ENCODE measurements around the gene ACR. TPM values are rescaled to one million over a fixed set of nuclear protein-coding genes. Genes with fewer than 3 reads are reported as not detected.

Gene ACR
- total and polyA plus RNA-seq, 10 of the 15 experiments (the other 5 are each of a cell fraction or from before 2014, with no cell fraction given): not detected

DNA sequence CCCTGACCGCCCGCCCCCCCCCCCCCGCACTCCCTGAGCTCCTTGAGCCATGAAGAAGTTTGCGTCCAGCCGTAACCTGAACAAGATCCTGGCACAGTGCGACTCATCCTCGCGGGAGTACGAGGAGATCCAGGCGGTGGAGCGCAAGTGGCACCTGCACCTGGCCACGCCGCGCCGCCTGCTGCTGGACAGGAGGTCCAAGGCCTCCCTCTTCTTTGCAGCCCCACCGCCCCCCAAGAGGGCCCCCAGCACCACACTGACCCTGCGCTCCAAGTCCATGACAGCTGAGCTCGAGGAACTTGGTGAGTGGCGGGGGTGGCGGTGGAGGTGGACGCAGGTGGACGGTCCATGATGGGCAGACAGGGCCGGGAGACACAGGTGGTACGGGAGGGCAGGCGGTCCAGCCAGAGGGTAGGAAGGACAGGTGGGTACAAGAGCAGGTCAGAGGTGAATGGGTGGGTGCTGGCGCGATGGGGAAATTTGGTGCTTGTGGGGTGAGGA is 32.1 kb upstream of the ACR start (continued):
- TF ChIP-seq SPI1 (IDR thresholded peaks at IDR 0.05; ENCODE audit: borderline replicate concordance, insufficient read depth, low read depth, low read length) (no peak), IKZF1 (conservative IDR thresholded peaks at IDR 0.05) (no peak)

DNA sequence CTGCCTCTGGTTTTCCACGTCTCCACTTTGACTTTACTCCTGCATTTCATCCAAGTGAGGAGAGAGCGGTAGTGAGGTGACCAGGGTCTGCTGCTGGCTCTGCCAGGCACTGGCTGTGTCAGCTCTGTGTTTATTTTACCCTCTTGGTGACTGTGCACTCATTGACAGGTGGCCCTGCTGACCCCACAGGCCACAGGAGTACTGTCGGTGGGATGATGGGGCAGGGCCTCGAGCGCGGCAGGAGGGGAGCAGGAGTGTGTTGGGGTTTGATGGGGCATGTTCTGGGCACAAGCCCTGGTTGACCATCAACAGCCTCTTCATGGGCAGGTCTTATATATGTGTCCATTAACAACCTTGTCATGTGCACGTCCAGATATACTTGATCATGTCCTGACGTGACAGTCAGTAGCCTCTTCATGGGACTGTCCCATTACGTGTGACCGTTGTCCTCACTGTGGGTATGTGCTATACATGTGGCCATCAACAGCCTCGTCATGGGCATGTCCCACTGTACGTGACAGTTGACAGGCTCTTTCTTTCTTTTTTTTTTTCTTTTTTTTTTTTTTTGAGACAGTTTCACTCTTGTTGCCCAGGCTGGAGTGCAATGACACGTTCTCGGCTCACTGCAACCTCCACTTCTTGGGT is 31.4 kb upstream of the ACR start:
- TF ChIP-seq NR2F1 (conservative IDR thresholded peaks at IDR 0.05) (0 out of 2 replicates have a peak, but pooled peaks have one; percentile 16), RB1 (IDR thresholded peaks at IDR 0.05; ENCODE audit: borderline replicate concordance) (no peak), BHLHE40 (IDR thresholded peaks at IDR 0.05; ENCODE audit: borderline replicate concordance in 1 of 2, low read depth in 2 of 2, low read length in 1 of 2) (peak in 1 of 2 experiments; percentile 33; a peak in 1 of 4 replicates), ZNF384 (IDR thresholded peaks at IDR 0.05; ENCODE audit: borderline replicate concordance, low read depth, low read length) (peak; percentile 33; the same call in 1 of the 2 replicates)
- TF ChIP-seq, protein P1, sequence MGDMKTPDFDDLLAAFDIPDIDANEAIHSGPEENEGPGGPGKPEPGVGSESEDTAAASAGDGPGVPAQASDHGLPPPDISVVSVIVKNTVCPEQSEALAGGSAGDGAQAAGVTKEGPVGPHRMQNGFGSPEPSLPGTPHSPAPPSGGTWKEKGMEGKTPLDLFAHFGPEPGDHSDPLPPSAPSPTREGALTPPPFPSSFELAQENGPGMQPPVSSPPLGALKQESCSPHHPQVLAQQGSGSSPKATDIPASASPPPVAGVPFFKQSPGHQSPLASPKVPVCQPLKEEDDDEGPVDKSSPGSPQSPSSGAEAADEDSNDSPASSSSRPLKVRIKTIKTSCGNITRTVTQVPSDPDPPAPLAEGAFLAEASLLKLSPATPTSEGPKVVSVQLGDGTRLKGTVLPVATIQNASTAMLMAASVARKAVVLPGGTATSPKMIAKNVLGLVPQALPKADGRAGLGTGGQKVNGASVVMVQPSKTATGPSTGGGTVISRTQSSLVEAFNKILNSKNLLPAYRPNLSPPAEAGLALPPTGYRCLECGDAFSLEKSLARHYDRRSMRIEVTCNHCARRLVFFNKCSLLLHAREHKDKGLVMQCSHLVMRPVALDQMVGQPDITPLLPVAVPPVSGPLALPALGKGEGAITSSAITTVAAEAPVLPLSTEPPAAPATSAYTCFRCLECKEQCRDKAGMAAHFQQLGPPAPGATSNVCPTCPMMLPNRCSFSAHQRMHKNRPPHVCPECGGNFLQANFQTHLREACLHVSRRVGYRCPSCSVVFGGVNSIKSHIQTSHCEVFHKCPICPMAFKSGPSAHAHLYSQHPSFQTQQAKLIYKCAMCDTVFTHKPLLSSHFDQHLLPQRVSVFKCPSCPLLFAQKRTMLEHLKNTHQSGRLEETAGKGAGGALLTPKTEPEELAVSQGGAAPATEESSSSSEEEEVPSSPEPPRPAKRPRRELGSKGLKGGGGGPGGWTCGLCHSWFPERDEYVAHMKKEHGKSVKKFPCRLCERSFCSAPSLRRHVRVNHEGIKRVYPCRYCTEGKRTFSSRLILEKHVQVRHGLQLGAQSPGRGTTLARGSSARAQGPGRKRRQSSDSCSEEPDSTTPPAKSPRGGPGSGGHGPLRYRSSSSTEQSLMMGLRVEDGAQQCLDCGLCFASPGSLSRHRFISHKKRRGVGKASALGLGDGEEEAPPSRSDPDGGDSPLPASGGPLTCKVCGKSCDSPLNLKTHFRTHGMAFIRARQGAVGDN (IDR thresholded peaks at IDR 0.05): peak; percentile 40; the same call in 1 of the 2 replicates
- TF ChIP-seq, protein P2, sequence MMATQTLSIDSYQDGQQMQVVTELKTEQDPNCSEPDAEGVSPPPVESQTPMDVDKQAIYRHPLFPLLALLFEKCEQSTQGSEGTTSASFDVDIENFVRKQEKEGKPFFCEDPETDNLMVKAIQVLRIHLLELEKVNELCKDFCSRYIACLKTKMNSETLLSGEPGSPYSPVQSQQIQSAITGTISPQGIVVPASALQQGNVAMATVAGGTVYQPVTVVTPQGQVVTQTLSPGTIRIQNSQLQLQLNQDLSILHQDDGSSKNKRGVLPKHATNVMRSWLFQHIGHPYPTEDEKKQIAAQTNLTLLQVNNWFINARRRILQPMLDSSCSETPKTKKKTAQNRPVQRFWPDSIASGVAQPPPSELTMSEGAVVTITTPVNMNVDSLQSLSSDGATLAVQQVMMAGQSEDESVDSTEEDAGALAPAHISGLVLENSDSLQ (IDR thresholded peaks at IDR 0.05): peak; percentile 25; the same call in 1 of the 2 replicates
- TF ChIP-seq, protein P3, sequence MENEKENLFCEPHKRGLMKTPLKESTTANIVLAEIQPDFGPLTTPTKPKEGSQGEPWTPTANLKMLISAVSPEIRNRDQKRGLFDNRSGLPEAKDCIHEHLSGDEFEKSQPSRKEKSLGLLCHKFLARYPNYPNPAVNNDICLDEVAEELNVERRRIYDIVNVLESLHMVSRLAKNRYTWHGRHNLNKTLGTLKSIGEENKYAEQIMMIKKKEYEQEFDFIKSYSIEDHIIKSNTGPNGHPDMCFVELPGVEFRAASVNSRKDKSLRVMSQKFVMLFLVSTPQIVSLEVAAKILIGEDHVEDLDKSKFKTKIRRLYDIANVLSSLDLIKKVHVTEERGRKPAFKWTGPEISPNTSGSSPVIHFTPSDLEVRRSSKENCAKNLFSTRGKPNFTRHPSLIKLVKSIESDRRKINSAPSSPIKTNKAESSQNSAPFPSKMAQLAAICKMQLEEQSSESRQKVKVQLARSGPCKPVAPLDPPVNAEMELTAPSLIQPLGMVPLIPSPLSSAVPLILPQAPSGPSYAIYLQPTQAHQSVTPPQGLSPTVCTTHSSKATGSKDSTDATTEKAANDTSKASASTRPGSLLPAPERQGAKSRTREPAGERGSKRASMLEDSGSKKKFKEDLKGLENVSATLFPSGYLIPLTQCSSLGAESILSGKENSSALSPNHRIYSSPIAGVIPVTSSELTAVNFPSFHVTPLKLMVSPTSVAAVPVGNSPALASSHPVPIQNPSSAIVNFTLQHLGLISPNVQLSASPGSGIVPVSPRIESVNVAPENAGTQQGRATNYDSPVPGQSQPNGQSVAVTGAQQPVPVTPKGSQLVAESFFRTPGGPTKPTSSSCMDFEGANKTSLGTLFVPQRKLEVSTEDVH (IDR thresholded peaks at IDR 0.05; ENCODE audit: low read depth, partially characterized antibody): no peak
- Histone ChIP-seq H4K20me1 (ENCODE audit: control insufficient read depth, insufficient read depth) (no peaks in the 10 kb centered on the region), H3K27ac (ENCODE audit: control insufficient read depth, insufficient read depth) (no peak overlapping the region), H3K4me3 (no peak overlapping the region), H3K9me3 (replicated peaks; ENCODE audit: control insufficient read depth, insufficient read depth, low read length) (no peaks in the 10 kb centered on the region), H3K4me1 (ENCODE audit: control insufficient read depth, insufficient read depth, low read length) (no peaks in the 10 kb centered on the region), H3K27me3 (replicated peaks in 1 of 2; ENCODE audit: control insufficient read depth in 2 of 2, insufficient read depth in 2 of 2, low read length in 1 of 2) (no peaks in the 10 kb centered on the region; a peak in 1 of 4 replicates), H3K36me3 (ENCODE audit: control insufficient read depth in 2 of 2, insufficient read depth in 2 of 2, low read length in 1 of 2) (no peaks in the 10 kb centered on the region), H3K9ac (ENCODE audit: control insufficient read depth, insufficient read depth, low read length) (no peak overlapping the region), H3K79me2 (ENCODE audit: control insufficient read depth, insufficient read depth, low read length) (no peaks in the 10 kb centered on the region), H2AFZ (ENCODE audit: control insufficient read depth, low read depth, low read length) (no peak overlapping the region), H3K4me2 (ENCODE audit: control insufficient read depth, insufficient read depth) (no peak overlapping the region)
- SMC1A ChIA-PET (ENCODE audit: uncharacterized antibody, unreplicated experiment): no interaction called here
- POLR2A ChIA-PET: no interaction called here
- ATAC-seq (no peak), FAIRE-seq (no peak), DNase-seq (ENCODE audit: low read depth, low spot score) (no peak)
- no TSS peak for BruUV-seq (replicated peaks)
- CTCF ChIA-PET: interaction anchor here (1.6 kb wide), 1 partner anchor 15 kb away, joined by 5 read pairs; no protein-coding TSS in a partner anchor
- RAD21 ChIA-PET (ENCODE audit: unreplicated experiment): no interaction called here
- intact Hi-C loops (cut with micrococcal nuclease; ENCODE audit: unreplicated experiment): no loop called here
- WGBS (ENCODE audit: insufficient coverage, insufficient replicate concordance, low lambda C conversion rate, missing lambda C conversion rate): 47% methylated on average over 14 of the region's 14 CpGs
- in situ Hi-C loops (cut with MboI): no loop called here
